ENCODE data around the gene GPA33.

GPA33 gene, protein sequence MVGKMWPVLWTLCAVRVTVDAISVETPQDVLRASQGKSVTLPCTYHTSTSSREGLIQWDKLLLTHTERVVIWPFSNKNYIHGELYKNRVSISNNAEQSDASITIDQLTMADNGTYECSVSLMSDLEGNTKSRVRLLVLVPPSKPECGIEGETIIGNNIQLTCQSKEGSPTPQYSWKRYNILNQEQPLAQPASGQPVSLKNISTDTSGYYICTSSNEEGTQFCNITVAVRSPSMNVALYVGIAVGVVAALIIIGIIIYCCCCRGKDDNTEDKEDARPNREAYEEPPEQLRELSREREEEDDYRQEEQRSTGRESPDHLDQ

DNA sequence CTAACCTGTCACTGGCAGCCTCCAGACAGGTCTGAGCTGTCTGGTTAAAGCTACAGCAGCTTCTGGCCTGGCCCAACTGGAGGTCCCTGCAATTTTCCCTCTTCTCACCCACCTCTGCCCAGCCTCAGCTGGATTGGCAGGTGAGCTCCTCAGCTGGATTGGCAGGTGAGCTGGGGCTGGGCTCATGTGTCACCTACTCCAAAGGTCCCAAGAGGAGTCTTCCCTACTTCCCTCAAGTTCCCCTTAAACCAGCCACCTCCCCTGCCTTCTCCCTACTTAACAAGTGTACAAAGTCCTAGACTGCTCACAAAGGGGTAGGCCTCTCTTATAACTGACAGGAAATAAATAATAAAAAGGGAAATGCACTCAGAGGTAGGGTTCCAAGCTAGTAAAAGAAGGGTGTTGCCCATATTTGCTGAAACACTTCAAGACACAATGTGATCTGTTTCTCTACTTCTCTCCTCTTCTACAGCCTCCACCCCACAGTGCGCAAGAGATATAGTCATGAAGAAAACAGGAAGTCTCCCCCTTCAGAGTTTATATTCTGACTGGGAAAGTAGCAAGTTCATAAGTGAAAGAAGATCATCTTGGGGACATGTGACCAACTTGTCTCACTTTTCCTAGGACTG is at the start of gene GPA33:
TSS of gene GPA33 (minus strand) at position 64 of the 629 bp plus-strand sequence. CDS start 90 bp downstream, outside the sequence.
- in situ Hi-C loops (cut with MboI; ENCODE audit: low sequenced_read_pairs, unreplicated experiment): no loop called here
- peak; percentile 50 for DNase-seq (ENCODE audit: low spot score)
- TF ChIP-seq, protein P1, sequence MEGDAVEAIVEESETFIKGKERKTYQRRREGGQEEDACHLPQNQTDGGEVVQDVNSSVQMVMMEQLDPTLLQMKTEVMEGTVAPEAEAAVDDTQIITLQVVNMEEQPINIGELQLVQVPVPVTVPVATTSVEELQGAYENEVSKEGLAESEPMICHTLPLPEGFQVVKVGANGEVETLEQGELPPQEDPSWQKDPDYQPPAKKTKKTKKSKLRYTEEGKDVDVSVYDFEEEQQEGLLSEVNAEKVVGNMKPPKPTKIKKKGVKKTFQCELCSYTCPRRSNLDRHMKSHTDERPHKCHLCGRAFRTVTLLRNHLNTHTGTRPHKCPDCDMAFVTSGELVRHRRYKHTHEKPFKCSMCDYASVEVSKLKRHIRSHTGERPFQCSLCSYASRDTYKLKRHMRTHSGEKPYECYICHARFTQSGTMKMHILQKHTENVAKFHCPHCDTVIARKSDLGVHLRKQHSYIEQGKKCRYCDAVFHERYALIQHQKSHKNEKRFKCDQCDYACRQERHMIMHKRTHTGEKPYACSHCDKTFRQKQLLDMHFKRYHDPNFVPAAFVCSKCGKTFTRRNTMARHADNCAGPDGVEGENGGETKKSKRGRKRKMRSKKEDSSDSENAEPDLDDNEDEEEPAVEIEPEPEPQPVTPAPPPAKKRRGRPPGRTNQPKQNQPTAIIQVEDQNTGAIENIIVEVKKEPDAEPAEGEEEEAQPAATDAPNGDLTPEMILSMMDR (IDR thresholded peaks at IDR 0.05; ENCODE audit: borderline replicate concordance, control extremely low read depth, extremely low read depth, insufficient read depth, missing control alignments): no peak

DNA sequence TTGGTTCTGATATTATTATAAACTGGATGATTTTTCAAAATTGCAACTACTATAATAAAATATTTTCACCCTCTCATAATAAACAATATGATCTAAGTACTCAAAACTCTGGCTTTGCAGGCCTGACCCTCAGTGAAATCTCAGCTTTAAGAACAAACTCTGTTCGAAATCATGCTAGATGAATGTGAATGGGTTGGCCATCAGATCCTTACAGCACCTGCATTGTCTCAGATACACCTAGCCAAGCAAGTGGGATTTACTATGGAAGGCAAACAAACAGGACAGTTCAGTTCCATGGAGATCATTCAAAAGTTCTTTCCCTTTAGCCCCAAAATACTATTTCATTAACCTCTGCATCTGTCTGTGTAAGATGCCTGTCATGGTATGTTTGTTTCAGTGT is 48.5 kb upstream of the GPA33 start:
- TF ChIP-seq, protein P1 (IDR thresholded peaks at IDR 0.05; ENCODE audit: borderline replicate concordance, control extremely low read depth, extremely low read depth, insufficient read depth, missing control alignments): no peak
- in situ Hi-C loops (cut with MboI; ENCODE audit: low sequenced_read_pairs, unreplicated experiment): no loop called here
- DNase-seq (ENCODE audit: low spot score): no peak

DNA sequence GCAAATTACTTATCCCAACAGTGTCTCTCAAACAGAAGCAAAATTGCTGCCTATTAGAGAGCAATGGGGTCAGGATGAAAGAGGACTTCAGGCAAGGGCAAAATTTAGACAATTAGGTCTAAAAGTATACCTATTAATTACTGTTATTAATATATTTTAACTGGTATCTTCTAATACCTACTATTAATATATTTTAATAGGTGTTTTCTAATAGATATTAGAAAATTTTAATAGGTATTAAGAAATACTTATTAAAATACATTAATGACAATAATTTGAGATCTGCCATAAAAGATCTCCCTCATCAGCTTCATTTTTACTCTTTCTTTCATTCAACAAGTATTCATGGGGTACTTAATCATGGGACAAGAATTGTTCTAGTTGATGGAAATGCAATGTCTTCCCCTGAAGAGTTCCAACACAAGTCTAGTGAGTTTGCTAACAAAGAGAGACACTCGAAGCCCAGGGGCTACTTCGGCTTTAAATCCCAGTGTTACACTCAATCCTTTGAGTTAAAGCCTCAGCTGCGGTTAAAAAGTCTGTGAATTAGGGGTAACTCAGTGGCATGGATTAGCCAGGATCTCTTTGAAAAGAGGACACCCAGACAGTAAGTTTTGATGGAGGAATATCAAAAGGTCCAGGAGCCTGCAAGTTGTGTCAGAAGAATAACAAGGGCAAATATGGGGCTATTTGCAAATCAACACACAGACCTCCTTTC is 47.8 kb upstream of the GPA33 start:
- TF ChIP-seq, protein P1 (IDR thresholded peaks at IDR 0.05; ENCODE audit: borderline replicate concordance, control extremely low read depth, extremely low read depth, insufficient read depth, missing control alignments): no peak
- in situ Hi-C loops (cut with MboI; ENCODE audit: low sequenced_read_pairs, unreplicated experiment): no loop called here
- DNase-seq (ENCODE audit: low spot score): no peak

DNA sequence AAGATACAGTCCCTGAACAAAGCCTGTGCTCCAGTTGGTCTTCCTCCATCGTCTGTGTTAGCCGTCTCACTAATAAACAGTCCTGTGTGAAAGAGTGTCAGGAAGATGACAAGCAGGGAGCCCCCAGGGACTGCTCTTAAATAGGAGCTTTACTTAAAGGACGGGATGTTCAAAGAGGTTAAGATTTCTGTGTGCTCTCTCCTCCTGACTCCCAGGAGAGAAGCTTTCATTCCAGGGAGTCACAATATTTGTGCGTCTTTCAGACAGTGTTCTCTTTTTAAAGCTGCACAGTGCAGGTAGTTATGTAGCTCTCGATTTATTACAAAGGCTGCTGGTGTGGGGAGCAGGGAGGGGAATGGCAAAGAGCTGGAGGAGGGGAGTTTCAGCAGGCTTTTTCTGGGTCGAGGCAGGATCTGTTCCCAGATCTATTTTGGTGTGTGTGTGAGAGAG is 47.2 kb upstream of the GPA33 start:
- TF ChIP-seq, protein P1 (IDR thresholded peaks at IDR 0.05; ENCODE audit: borderline replicate concordance, control extremely low read depth, extremely low read depth, insufficient read depth, missing control alignments): no peak
- DNase-seq (ENCODE audit: low spot score): no peak
- in situ Hi-C loops (cut with MboI; ENCODE audit: low sequenced_read_pairs, unreplicated experiment): no loop called here

DNA sequence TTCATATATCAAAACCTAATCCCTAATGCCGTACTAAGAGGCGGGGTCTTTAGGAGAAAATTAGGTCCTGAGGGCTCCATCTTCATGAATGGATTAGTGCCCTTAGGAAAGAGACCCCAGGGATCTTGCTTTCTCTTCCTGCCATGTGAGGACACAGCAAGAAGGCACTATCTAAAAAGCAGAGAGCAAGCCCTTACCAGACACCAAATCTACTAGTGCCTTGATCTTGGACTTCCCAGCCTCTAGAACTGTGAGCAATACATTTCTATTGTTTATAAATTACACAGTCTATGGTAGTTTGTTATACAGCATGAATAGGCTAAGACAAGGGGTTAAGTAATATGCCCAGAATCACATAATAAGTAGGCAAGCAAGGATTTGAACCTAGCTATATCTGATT is 46.6 kb upstream of the GPA33 start:
- in situ Hi-C loops (cut with MboI; ENCODE audit: low sequenced_read_pairs, unreplicated experiment): no loop called here
- TF ChIP-seq, protein P1 (IDR thresholded peaks at IDR 0.05; ENCODE audit: borderline replicate concordance, control extremely low read depth, extremely low read depth, insufficient read depth, missing control alignments): no peak
- DNase-seq (ENCODE audit: low spot score): no peak

DNA sequence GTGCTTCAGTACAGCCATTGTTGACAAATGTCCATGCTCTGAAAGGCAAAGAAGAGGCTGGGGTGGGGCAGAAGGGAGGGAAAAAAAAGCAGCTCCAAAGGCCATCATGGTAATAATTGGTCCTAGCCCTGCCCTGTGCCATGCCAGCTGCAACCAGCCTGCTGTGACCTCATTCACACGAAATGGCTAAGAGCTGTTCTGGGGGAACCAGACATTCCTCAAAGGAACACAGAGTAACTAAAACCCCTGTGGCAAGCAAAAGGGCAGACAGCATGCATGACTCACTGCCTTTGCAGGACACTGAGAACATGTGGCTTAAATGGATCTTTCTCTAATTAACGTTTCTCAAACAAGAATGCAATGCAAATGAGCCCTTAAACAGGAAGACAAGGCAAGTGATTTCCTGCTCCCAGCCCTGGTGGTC is 46.0 kb upstream of the GPA33 start:
- in situ Hi-C loops (cut with MboI; ENCODE audit: low sequenced_read_pairs, unreplicated experiment): no loop called here
- no peak for DNase-seq (ENCODE audit: low spot score)
- TF ChIP-seq, protein P1 (IDR thresholded peaks at IDR 0.05; ENCODE audit: borderline replicate concordance, control extremely low read depth, extremely low read depth, insufficient read depth, missing control alignments): no peak

Data from GM13976 (cell line).